ENCODE measurements around the gene UPB1. TPM values are rescaled to one million over a fixed set of nuclear protein-coding genes. Genes with fewer than 3 reads are reported as not detected.
A peak's percentile ranks its signal among the peaks of the same experiment; 100 is the strongest.

UPB1 gene
- total RNA-seq, 3 donors from 2014 or later = 0.16 to 0.44 (median 0.33) TPM

DNA sequence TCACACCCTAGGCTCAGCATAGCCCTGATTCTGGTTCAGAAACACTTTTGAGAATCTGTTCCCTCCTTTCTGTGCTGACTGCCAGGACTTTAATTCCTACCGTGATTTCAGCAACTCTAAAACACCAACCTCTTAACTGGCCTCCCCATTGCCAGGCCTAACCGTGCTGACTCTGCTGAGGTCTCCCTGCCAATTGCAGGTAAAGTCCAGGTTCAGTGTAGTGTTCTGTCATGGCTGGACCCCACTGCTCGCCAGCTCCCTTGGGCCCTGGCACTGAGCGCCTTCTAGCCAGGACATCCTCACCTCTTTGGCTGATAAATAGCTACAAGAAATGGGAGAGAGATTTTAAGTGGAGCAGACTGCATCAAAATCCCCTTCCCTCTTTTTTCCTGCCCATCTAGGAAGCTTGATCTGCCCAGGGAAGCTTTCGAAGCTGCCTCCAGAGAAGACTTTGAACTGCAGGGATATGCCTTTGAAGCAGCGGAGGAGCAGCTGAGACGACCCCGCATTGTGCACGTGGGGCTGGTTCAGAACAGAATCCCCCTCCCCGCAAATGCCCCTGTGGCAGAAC is 4.7 kb downstream of the UPB1 start:
- H3K4me1 ChIP-seq = no peaks in the 10 kb centered on the region
- no peak for DNase-seq (ENCODE audit: low spot score in 2 of 2)
- no peak overlapping the region for H3K27ac ChIP-seq
- peaks cover 0 to 7% of the 10 kb centered on the region in 2 donors for H3K27me3 ChIP-seq
- intact Hi-C loops (cut with DNase I; ENCODE audit: low total_unique reads) = no loop called here
- no peak overlapping the region for H3K4me3 ChIP-seq
- H3K9me3 ChIP-seq = no peaks in the 10 kb centered on the region
- H3K36me3 ChIP-seq = no peaks in the 10 kb centered on the region
- no peak for TF ChIP-seq POLR2A (IDR thresholded peaks at IDR 0.05)
- TF ChIP-seq, protein P1, sequence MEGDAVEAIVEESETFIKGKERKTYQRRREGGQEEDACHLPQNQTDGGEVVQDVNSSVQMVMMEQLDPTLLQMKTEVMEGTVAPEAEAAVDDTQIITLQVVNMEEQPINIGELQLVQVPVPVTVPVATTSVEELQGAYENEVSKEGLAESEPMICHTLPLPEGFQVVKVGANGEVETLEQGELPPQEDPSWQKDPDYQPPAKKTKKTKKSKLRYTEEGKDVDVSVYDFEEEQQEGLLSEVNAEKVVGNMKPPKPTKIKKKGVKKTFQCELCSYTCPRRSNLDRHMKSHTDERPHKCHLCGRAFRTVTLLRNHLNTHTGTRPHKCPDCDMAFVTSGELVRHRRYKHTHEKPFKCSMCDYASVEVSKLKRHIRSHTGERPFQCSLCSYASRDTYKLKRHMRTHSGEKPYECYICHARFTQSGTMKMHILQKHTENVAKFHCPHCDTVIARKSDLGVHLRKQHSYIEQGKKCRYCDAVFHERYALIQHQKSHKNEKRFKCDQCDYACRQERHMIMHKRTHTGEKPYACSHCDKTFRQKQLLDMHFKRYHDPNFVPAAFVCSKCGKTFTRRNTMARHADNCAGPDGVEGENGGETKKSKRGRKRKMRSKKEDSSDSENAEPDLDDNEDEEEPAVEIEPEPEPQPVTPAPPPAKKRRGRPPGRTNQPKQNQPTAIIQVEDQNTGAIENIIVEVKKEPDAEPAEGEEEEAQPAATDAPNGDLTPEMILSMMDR (IDR thresholded peaks at IDR 0.05) = no peak
- TF ChIP-seq POLR2AphosphoS5 (IDR thresholded peaks at IDR 0.05) = no peak

DNA sequence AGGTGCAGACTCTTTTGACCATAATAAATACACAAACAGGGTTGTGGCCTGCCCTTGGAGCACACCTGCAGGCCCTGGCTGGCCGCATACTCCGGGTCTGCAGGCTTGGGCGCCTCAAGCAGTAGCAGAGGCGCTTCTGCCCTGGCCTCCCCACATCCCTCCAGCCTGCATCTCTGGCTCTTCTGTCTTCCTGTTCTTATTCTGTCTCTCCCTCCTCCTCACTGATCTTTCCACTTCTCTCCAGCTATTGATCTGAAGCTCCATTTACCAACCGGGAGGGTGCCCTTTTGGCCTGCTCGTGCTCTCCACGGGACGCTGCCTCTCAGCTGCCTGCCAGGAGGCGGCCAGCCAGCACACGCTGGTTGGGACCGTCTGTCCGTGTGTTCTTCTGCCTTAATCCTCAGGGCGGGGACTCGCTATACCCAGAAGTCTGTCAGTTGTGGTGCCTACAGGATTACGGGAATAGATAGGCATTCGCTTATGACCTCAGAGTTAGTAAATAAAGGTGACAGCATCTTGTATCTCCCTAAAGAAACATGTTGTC is 5.2 kb downstream of the UPB1 start:
- Histone ChIP-seq H3K36me3 (no peaks in the 10 kb centered on the region), H3K4me1 (no peaks in the 10 kb centered on the region), H3K9me3 (no peaks in the 10 kb centered on the region), H3K27ac (no peak overlapping the region), H3K4me3 (no peak overlapping the region), H3K27me3 (peaks cover 0 to 1% of the 10 kb centered on the region in 2 donors)
- intact Hi-C loops (cut with DNase I; ENCODE audit: low total_unique reads) = no loop called here
- DNase-seq (ENCODE audit: low spot score in 2 of 2) = no peak
- TF ChIP-seq POLR2AphosphoS5 (IDR thresholded peaks at IDR 0.05) = no peak

DNA sequence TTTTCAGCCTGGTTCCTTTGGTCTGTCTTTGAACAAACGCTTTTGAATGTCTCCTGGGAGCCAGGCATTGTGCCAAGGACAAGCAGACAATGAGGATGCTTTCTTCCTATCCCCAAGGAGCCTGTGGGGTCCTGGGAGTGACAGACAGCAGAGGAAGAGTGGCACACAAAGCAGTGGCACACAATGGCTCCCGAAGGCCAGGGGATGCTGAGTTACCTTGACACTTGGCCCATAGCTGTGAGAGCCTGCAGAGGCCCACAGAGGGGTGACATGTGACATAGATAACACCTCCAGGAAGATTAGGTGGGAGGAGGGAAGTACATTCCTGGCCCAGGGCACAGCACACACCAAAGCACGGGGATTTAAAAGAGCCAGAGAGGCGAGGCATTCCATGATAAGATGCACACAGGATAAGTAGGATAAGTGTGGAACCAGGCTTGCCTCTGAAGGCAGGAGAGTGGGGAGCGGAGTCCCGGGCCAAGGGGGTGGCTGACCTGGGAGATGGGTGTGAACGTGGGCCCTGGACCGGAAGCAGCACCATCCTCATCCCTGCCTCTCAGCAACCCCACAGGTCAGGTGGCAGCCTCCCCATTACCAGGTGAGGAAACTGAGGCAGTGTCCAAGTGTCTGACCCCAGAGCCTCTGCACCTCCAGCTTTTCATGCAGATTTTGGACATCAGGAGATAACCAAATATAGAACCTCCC is 6.3 kb downstream of the UPB1 start:
- TF ChIP-seq, protein P1 (IDR thresholded peaks at IDR 0.05) = no peak
- TF ChIP-seq POLR2A (IDR thresholded peaks at IDR 0.05) = no peak
- no peak for TF ChIP-seq POLR2AphosphoS5 (IDR thresholded peaks at IDR 0.05)
- Histone ChIP-seq H3K27ac (no peak overlapping the region), H3K4me1 (no peaks in the 10 kb centered on the region), H3K36me3 (no peaks in the 10 kb centered on the region), H3K4me3 (no peak overlapping the region), H3K9me3 (no peaks in the 10 kb centered on the region), H3K27me3 (no peaks in the 10 kb centered on the region)
- no peak for DNase-seq (ENCODE audit: low spot score in 2 of 2)
- intact Hi-C loops (cut with DNase I; ENCODE audit: low total_unique reads) = no loop called here

DNA sequence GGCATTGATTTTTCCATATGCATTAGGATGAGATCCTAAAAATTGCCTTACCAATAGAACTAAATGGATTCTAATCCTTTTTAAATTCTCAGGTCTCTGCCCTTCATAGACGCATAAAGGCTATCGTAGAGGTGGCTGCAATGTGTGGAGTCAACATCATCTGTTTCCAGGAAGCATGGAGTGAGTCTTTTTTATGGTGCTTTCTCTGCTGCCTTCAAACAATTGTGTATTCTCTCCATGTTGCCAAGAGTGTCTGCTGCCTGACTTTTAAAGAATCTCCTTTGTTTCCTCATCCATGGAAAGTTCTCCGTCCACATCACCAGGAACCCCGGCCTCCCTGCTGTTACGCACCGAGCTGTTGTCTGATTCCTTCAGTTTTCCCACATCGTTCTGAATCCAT is 6.9 kb downstream of the UPB1 start:
- Histone ChIP-seq H3K4me1 (no peaks in the 10 kb centered on the region), H3K27ac (no peak overlapping the region), H3K9me3 (no peaks in the 10 kb centered on the region), H3K4me3 (no peak overlapping the region), H3K27me3 (no peaks in the 10 kb centered on the region), H3K36me3 (no peaks in the 10 kb centered on the region)
- TF ChIP-seq, protein P1 (IDR thresholded peaks at IDR 0.05) = no peak
- TF ChIP-seq POLR2A (IDR thresholded peaks at IDR 0.05) (no peak), POLR2AphosphoS5 (IDR thresholded peaks at IDR 0.05) (no peak)
- intact Hi-C loops (cut with DNase I; ENCODE audit: low total_unique reads) = no loop called here
- no peak for DNase-seq (ENCODE audit: low spot score in 2 of 2)

DNA sequence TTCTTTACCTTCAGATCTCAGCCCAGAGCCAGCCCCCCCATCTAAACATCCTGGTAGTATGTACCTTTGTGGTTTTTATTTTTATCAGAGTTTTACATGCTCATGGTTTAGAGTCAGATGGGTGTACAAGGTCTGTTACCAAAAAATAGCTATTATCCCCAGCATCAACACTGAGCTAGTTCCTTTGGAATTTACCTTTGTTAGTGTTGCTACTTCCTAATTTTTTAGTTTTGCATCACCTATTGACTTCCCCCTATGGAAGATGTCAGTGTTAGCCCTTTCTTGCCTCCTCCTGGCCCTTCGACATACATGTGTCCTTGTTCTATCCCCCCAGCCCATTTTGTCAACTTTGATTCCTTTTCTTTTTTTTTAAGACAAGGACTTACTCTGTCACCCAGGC is 7.4 kb downstream of the UPB1 start:
- H3K27me3 ChIP-seq = no peaks in the 10 kb centered on the region
- intact Hi-C loops (cut with DNase I; ENCODE audit: low total_unique reads) = no loop called here
- DNase-seq (ENCODE audit: low spot score in 2 of 2) = no peak

DNA sequence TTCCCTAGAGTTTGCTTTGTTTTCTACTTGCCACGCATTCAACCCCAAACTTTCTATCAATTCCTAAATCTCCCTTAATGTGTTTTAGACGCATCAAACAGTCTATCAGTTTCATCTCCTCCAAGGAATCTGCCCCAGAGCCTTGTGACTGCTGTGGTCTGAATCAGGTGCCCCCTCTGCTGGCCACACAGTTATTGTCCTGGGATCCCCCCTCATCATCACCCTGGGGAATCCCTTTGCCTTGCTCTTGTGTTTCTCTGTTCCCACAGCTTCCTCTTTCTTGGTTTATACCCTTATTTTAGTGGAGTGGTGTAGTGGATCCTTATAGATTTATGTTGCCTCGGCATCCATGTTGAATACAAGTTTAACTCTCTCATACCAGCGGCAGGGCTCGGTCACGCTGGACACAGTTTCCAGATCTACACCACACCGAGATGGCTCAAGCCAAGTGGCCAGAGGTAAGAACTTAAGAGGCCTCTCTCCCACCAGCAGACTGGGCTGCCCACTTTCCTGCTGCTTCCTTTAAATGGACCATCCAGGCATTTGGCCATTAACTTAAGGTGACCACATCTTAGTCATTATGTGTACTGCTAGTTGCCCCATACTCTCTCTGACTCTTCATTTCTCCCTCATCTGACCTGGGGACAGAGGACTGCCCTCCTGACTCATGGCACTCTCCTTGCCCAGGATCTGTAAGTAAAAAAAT is 8.2 kb downstream of the UPB1 start:
- H3K27ac ChIP-seq = no peak overlapping the region
- H3K4me3 ChIP-seq = no peak overlapping the region
- no peaks in the 10 kb centered on the region for H3K4me1 ChIP-seq
- peak in 1 of 2 donors; percentile 30 for DNase-seq (ENCODE audit: low spot score in 2 of 2)
- H3K9me3 ChIP-seq = no peaks in the 10 kb centered on the region
- intact Hi-C loops (cut with DNase I; ENCODE audit: low total_unique reads) = no loop called here
- TF ChIP-seq POLR2AphosphoS5 (IDR thresholded peaks at IDR 0.05) (no peak), POLR2A (IDR thresholded peaks at IDR 0.05) (no peak)
- TF ChIP-seq, protein P1 (IDR thresholded peaks at IDR 0.05) = peak in 1 of 3 donors; percentile 50
- H3K27me3 ChIP-seq = no peaks in the 10 kb centered on the region
- no peaks in the 10 kb centered on the region for H3K36me3 ChIP-seq

More for the DNA sequence above, 7.4 kb downstream of the UPB1 start:
- no peaks in the 10 kb centered on the region for H3K36me3 ChIP-seq
- TF ChIP-seq POLR2A (IDR thresholded peaks at IDR 0.05) = no peak
- H3K9me3 ChIP-seq = no peaks in the 10 kb centered on the region
- no peaks in the 10 kb centered on the region for H3K4me1 ChIP-seq
- no peak overlapping the region for H3K4me3 ChIP-seq
- no peak overlapping the region for H3K27ac ChIP-seq

Data from breast epithelium (tissue), 4 donors.